Activated CD4-positive, CD25-positive, alpha-beta regulatory T cell (primary cell): ENCODE data around the gene TM9SF4.

ENCODE experiments used
- DNase-seq, 4 experiments: peaks; one replicate each; lab custom pipeline; 2025; lab: John Stamatoyannopoulos, UW

Gene TM9SF4

GRCh38 chr20:32127347-32127746 lies 17.8 kb downstream of the TM9SF4 start:
- DNase-seq, result no peak

- DNase-seq, result no peak
Measured at GRCh38 chr20:32128167-32128566, 18.7 kb downstream of the TM9SF4 start.

GRCh38 chr20:32129863-32130262 lies 20.3 kb downstream of the TM9SF4 start:
- no peak for DNase-seq

- DNase-seq, result no peak
Measured at GRCh38 chr20:32130352-32130751, 20.8 kb downstream of the TM9SF4 start.

- DNase-seq, result no peak
Measured at GRCh38 chr20:32130965-32131364, 21.5 kb downstream of the TM9SF4 start.

GRCh38 chr20:32132911-32133549 lies 23.5 kb downstream of the TM9SF4 start:
- DNase-seq, result no peak

GRCh38 chr20:32134026-32134425 lies 24.5 kb downstream of the TM9SF4 start:
- DNase-seq, result no peak

GRCh38 chr20:32135983-32136515 lies 26.5 kb downstream of the TM9SF4 start:
- DNase-seq, result no peak

- no peak for DNase-seq
Measured at GRCh38 chr20:32138921-32139320, 29.4 kb downstream of the TM9SF4 start.

GRCh38 chr20:32139947-32140346 lies 30.4 kb downstream of the TM9SF4 start:
- no peak for DNase-seq

GRCh38 chr20:32140603-32141002 lies 31.1 kb downstream of the TM9SF4 start:
- DNase-seq, result no peak

GRCh38 chr20:32141465-32141980 lies 32.0 kb downstream of the TM9SF4 start:
- no peak for DNase-seq

GRCh38 chr20:32142088-32142487 lies 32.6 kb downstream of the TM9SF4 start:
- no peak for DNase-seq

GRCh38 chr20:32142991-32143390 lies 33.5 kb downstream of the TM9SF4 start:
- DNase-seq, result no peak

- no peak for DNase-seq
Measured at GRCh38 chr20:32144898-32145662, 35.6 kb downstream of the TM9SF4 start.

- no peak for DNase-seq
Measured at GRCh38 chr20:32149566-32150170, 40.2 kb downstream of the TM9SF4 start.

- DNase-seq, result no peak
Measured at GRCh38 chr20:32150291-32150848, 40.9 kb downstream of the TM9SF4 start.

- no peak for DNase-seq
Measured at GRCh38 chr20:32152421-32153155, 43.1 kb downstream of the TM9SF4 start.

GRCh38 chr20:32153156-32153665 lies 43.7 kb downstream of the TM9SF4 start:
- no peak for DNase-seq

GRCh38 chr20:32153771-32154170 lies 44.3 kb downstream of the TM9SF4 start:
- no peak for DNase-seq
